Inferior parietal cortex (tissue), 1 donor: ENCODE data around the gene C18orf54.
"Not testable (repeated sequence)": the region's sequence is repeated elsewhere in the genome, so short reads cannot be mapped to it uniquely, and the experiment has no call there.

ENCODE experiments used
- DNase-seq: peaks from one replicate; pipeline ENCODE4 v3.0.0-alpha.2; 2016; ENCODE audit errors: extremely low spot score

The C18orf54 gene

GRCh38 chr18:54357660-54358494 lies at the start of gene C18orf54, which contains the start of gene STARD6:
C18orf54 (plus strand) TSS chr18:54357906; CDS start chr18:54360573, 2,667 bp downstream.
STARD6 (minus strand) TSS chr18:54357858; CDS start chr18:54354573, 3,285 bp downstream.
- peak; percentile 93 for DNase-seq

- not testable (repeated sequence) for DNase-seq
Measured at GRCh38 chr18:54309564-54309963, 48.1 kb upstream of the C18orf54 start.

- no peak for DNase-seq
Measured at GRCh38 chr18:54316071-54316820, 41.5 kb upstream of the C18orf54 start.

- DNase-seq: no peak
Measured at GRCh38 chr18:54323561-54323960, 34.1 kb upstream of the C18orf54 start.

GRCh38 chr18:54323970-54324369 lies 33.7 kb upstream of the C18orf54 start:
- no peak for DNase-seq

GRCh38 chr18:54327818-54328217 lies 29.9 kb upstream of the C18orf54 start:
- DNase-seq: no peak

- no peak for DNase-seq
Measured at GRCh38 chr18:54329787-54330186, 27.9 kb upstream of the C18orf54 start.

GRCh38 chr18:54330768-54331548 lies 26.7 kb upstream of the C18orf54 start:
- peak; percentile 9 for DNase-seq

GRCh38 chr18:54335638-54336173 lies 22.0 kb upstream of the C18orf54 start:
- no peak for DNase-seq

- DNase-seq: no peak
Measured at GRCh38 chr18:54338230-54338629, 19.5 kb upstream of the C18orf54 start.

GRCh38 chr18:54351186-54351585 lies 6.5 kb upstream of the C18orf54 start:
- DNase-seq: no peak

GRCh38 chr18:54357082-54357659 lies 535 bp upstream of the C18orf54 start:
- peak; percentile 33 for DNase-seq

GRCh38 chr18:54358495-54359040 lies 862 bp downstream of the C18orf54 start:
- DNase-seq: peak; percentile 9

- no peak for DNase-seq
Measured at GRCh38 chr18:54359233-54359632, 1.5 kb downstream of the C18orf54 start.

GRCh38 chr18:54360406-54360805 lies 2.7 kb downstream of the C18orf54 start:
- no peak for DNase-seq

GRCh38 chr18:54378057-54378456 lies 20.4 kb downstream of the C18orf54 start:
- no peak for DNase-seq

- no peak for DNase-seq
Measured at GRCh38 chr18:54381640-54382039, 23.9 kb downstream of the C18orf54 start.

GRCh38 chr18:54382076-54382475 lies 24.4 kb downstream of the C18orf54 start:
- no peak for DNase-seq

GRCh38 chr18:54382733-54383252 lies 25.1 kb downstream of the C18orf54 start:
- DNase-seq: no peak

- no peak for DNase-seq
Measured at GRCh38 chr18:54386043-54386442, 28.3 kb downstream of the C18orf54 start.
